HG03571 (cell line): Measurements from ENCODE around the gene PFN3.

Source experiments
- ATAC-seq: cut with Tn5 transposase; IDR thresholded peaks from one replicate; pipeline ENCODE4 v1.9.1; 2021; ENCODE audit not compliant: unreplicated experiment

PFN3 gene

GRCh38 chr5:177399997-177400868 is at the start of gene PFN3:
Gene PFN3, minus strand, starts transcription at chr5:177400661. Its CDS starts 85 bp downstream, at chr5:177400576.
- no peak for ATAC-seq

- no peak for ATAC-seq
Observed at GRCh38 chr5:177449140-177450061, 48.9 kb upstream of the PFN3 start.

GRCh38 chr5:177448244-177448950 is 47.9 kb upstream of the PFN3 start:
- ATAC-seq, result no peak

- no peak for ATAC-seq
Observed at GRCh38 chr5:177447611-177448243, 47.3 kb upstream of the PFN3 start.

GRCh38 chr5:177447066-177447610 is 46.7 kb upstream of the PFN3 start:
- ATAC-seq, result peak; percentile 40

GRCh38 chr5:177446200-177447065 is 46.0 kb upstream of the PFN3 start, which contains the start of gene PRR7:
Gene PRR7, plus strand, starts transcription at chr5:177446814. Its CDS starts 8,254 bp downstream, at chr5:177455068.
- peak; percentile 48 for ATAC-seq

GRCh38 chr5:177445917-177446199 is 45.4 kb upstream of the PFN3 start:
- ATAC-seq, result no peak

- no peak for ATAC-seq
Observed at GRCh38 chr5:177445052-177445916, 44.8 kb upstream of the PFN3 start.

GRCh38 chr5:177444106-177445051 is 43.9 kb upstream of the PFN3 start:
- ATAC-seq, result no peak

- no peak for ATAC-seq
Observed at GRCh38 chr5:177443144-177443983, 42.9 kb upstream of the PFN3 start.

GRCh38 chr5:177442066-177442826 is 41.8 kb upstream of the PFN3 start:
- ATAC-seq, result no peak

- ATAC-seq, result no peak
Observed at GRCh38 chr5:177440990-177441780, 40.7 kb upstream of the PFN3 start.

GRCh38 chr5:177440211-177440989 is 39.9 kb upstream of the PFN3 start:
- no peak for ATAC-seq

- ATAC-seq, result no peak
Observed at GRCh38 chr5:177439518-177440053, 39.1 kb upstream of the PFN3 start.
